SK-N-MC (cell line): ENCODE data around the gene POFUT2.

Experiments used
- EZH2 ChIP-seq: fragments of 200-600 bp; sonication (generic); IDR thresholded peaks from one replicate; pipeline ENCODE4 v1.6.1; 2017; ENCODE audit warnings: antibody characterized with exemption
- FOXP2 ChIP-seq: optimal IDR thresholded peaks from 2 replicates; pipeline ENCODE3; 2011; ENCODE audit warnings: mild to moderate bottlenecking, moderate library complexity; ENCODE audit not compliant: insufficient read depth; ENCODE audit errors: extremely low read length, control extremely low read depth
- POLR2AphosphoS5 ChIP-seq: IDR thresholded peaks from 2 replicates; pipeline ENCODE4 v1.6.1; 2012; ENCODE audit warnings: mild to moderate bottlenecking, low read depth, low read length, borderline replicate concordance

- TF ChIP-seq POLR2AphosphoS5 (no peak), EZH2 (no peak), FOXP2 (no peak)
These were observed 40.8 kb upstream of the POFUT2 start for GRCh38 chr21:45328198-45329091.
